ENCODE measurements around the gene EPG5.
"Not testable (repeated sequence)": the region's sequence is repeated elsewhere in the genome, so short reads cannot be mapped to it uniquely, and the experiment has no call there.

The EPG5 gene

GRCh38 chr18:45967007-45967706 lies at the start of gene EPG5:
Gene EPG5 (minus strand): TSS chr18:45967329. CDS start chr18:45967239, 90 bp downstream.
- peak; percentile 95 for DNase-seq (ENCODE audit: low spot score)

- no peak for DNase-seq (ENCODE audit: low spot score)
These were observed 46.5 kb upstream of the EPG5 start for GRCh38 chr18:46013484-46014189.

- no peak for DNase-seq (ENCODE audit: low spot score)
These were observed 43.5 kb upstream of the EPG5 start for GRCh38 chr18:46010676-46011075.

GRCh38 chr18:46010050-46010449 lies 42.9 kb upstream of the EPG5 start:
- no peak for DNase-seq (ENCODE audit: low spot score)

GRCh38 chr18:46009125-46009840 lies 42.2 kb upstream of the EPG5 start:
- no peak for DNase-seq (ENCODE audit: low spot score)

- no peak for DNase-seq (ENCODE audit: low spot score)
These were observed 41.4 kb upstream of the EPG5 start for GRCh38 chr18:46008531-46008930.

GRCh38 chr18:46007165-46007564 lies 40.0 kb upstream of the EPG5 start:
- no peak for DNase-seq (ENCODE audit: low spot score)

- DNase-seq (ENCODE audit: low spot score): no peak
These were observed 35.8 kb upstream of the EPG5 start for GRCh38 chr18:46002934-46003333.

GRCh38 chr18:46001892-46002291 lies 34.8 kb upstream of the EPG5 start:
- no peak for DNase-seq (ENCODE audit: low spot score)

GRCh38 chr18:46001074-46001473 lies 33.9 kb upstream of the EPG5 start:
- DNase-seq (ENCODE audit: low spot score): no peak

- DNase-seq (ENCODE audit: low spot score): no peak
These were observed 32.4 kb upstream of the EPG5 start for GRCh38 chr18:45999536-45999935.

- DNase-seq (ENCODE audit: low spot score): no peak
These were observed 31.1 kb upstream of the EPG5 start for GRCh38 chr18:45998244-45998643.

GRCh38 chr18:45997700-45998151 lies 30.6 kb upstream of the EPG5 start:
- DNase-seq (ENCODE audit: low spot score): no peak

- no peak for DNase-seq (ENCODE audit: low spot score)
These were observed 28.3 kb upstream of the EPG5 start for GRCh38 chr18:45995461-45995860.

- DNase-seq (ENCODE audit: low spot score): no peak
These were observed 26.3 kb upstream of the EPG5 start for GRCh38 chr18:45993438-45993837.

- DNase-seq (ENCODE audit: low spot score): not testable (repeated sequence)
These were observed 25.4 kb upstream of the EPG5 start for GRCh38 chr18:45992527-45992926.

- DNase-seq (ENCODE audit: low spot score): no peak
These were observed 24.7 kb upstream of the EPG5 start for GRCh38 chr18:45991788-45992187.

- no peak for DNase-seq (ENCODE audit: low spot score)
These were observed 17.6 kb upstream of the EPG5 start for GRCh38 chr18:45984546-45985235.

GRCh38 chr18:45981821-45982220 lies 14.7 kb upstream of the EPG5 start:
- DNase-seq (ENCODE audit: low spot score): no peak

- no peak for DNase-seq (ENCODE audit: low spot score)
These were observed 13.1 kb upstream of the EPG5 start for GRCh38 chr18:45980229-45980628.

- no peak for DNase-seq (ENCODE audit: low spot score)
These were observed 11.0 kb upstream of the EPG5 start for GRCh38 chr18:45978084-45978483.

- DNase-seq (ENCODE audit: low spot score): no peak
These were observed 9.8 kb upstream of the EPG5 start for GRCh38 chr18:45976974-45977373.
